GM12878 (cell line): ENCODE results near the gene PTCD2.

Experiments
- HDAC2 ChIP-seq: fragments of 200-600 bp; sonication (generic); IDR thresholded peaks from 2 replicates; pipeline ENCODE4 v1.6.1; 2017
- POLR2A ChIP-seq: IDR thresholded peaks from 2 replicates; pipeline ENCODE4 v1.6.1; 2011; ENCODE audit warnings: low read depth, mild to moderate bottlenecking, low read length
- POLR2AphosphoS5 ChIP-seq: IDR thresholded peaks from 2 replicates; pipeline ENCODE4 v1.6.1; 2011; ENCODE audit warnings: mild to moderate bottlenecking, low read length, inconsistent platforms
- REST ChIP-seq: IDR thresholded peaks from 2 replicates; pipeline ENCODE4 v1.6.1; 2012; ENCODE audit warnings: mild to moderate bottlenecking, low read depth, low read length
- SMC3 ChIP-seq: IDR thresholded peaks from 2 replicates; pipeline ENCODE4 v1.6.1; 2011; ENCODE audit warnings: low read length, improper control_type of control experiment, borderline replicate concordance
- SRF ChIP-seq, 2 experiments: IDR thresholded peaks; 2 replicates each; pipeline ENCODE4 v1.6.1; 2011; ENCODE audit warnings: low read depth in 2 of 2, low read length in 2 of 2, mild to moderate bottlenecking in 1 of 2, moderate library complexity in 1 of 2
- TF ChIP-seq, protein P1 (sequence below): IDR thresholded peaks from 2 replicates; pipeline ENCODE4 v1.6.1; 2011; ENCODE audit warnings: borderline replicate concordance, low read depth, mild to moderate bottlenecking, moderate library complexity, low read length; ENCODE audit not compliant: insufficient read depth, poor library complexity, severe bottlenecking
- TF ChIP-seq, protein P2 (sequence below), 3 experiments: IDR thresholded peaks in 2 of 3; conservative IDR thresholded peaks in 1 of 3; 2 replicates each; pipeline ENCODE4 v1.5.1; 2011; ENCODE audit warnings: low read depth in 3 of 3, low read length in 3 of 3, mild to moderate bottlenecking in 3 of 3, control low read depth in 2 of 3, moderate library complexity in 2 of 3, inconsistent platforms in 1 of 3, mixed read lengths in 1 of 3; ENCODE audit not compliant: control insufficient read depth in 2 of 3, insufficient read depth in 1 of 3; ENCODE audit errors: extremely low read depth in 1 of 3

- TF ChIP-seq HDAC2 = no peak
- no peak for TF ChIP-seq REST
- peak; percentile 48; the same call in 1 of the 2 replicates for TF ChIP-seq POLR2AphosphoS5
- TF ChIP-seq POLR2A = peak; percentile 57; the same call in 1 of the 2 replicates
- TF ChIP-seq, protein P1, sequence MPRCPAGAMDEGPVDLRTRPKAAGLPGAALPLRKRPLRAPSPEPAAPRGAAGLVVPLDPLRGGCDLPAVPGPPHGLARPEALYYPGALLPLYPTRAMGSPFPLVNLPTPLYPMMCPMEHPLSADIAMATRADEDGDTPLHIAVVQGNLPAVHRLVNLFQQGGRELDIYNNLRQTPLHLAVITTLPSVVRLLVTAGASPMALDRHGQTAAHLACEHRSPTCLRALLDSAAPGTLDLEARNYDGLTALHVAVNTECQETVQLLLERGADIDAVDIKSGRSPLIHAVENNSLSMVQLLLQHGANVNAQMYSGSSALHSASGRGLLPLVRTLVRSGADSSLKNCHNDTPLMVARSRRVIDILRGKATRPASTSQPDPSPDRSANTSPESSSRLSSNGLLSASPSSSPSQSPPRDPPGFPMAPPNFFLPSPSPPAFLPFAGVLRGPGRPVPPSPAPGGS = no peak
- TF ChIP-seq SMC3 = no peak
- TF ChIP-seq, protein P2, sequence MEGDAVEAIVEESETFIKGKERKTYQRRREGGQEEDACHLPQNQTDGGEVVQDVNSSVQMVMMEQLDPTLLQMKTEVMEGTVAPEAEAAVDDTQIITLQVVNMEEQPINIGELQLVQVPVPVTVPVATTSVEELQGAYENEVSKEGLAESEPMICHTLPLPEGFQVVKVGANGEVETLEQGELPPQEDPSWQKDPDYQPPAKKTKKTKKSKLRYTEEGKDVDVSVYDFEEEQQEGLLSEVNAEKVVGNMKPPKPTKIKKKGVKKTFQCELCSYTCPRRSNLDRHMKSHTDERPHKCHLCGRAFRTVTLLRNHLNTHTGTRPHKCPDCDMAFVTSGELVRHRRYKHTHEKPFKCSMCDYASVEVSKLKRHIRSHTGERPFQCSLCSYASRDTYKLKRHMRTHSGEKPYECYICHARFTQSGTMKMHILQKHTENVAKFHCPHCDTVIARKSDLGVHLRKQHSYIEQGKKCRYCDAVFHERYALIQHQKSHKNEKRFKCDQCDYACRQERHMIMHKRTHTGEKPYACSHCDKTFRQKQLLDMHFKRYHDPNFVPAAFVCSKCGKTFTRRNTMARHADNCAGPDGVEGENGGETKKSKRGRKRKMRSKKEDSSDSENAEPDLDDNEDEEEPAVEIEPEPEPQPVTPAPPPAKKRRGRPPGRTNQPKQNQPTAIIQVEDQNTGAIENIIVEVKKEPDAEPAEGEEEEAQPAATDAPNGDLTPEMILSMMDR (IDR thresholded peaks at IDR 0.05 in 2 of 3, conservative IDR thresholded peaks at IDR 0.05 in 1 of 3; ENCODE audit: control insufficient read depth in 2 of 3, extremely low read depth in 1 of 3, insufficient read depth in 1 of 3, low read depth in 3 of 3, low read length in 3 of 3) = no peak
- TF ChIP-seq SRF (IDR thresholded peaks at IDR 0.05; ENCODE audit: low read depth in 2 of 2, low read length in 2 of 2) = no peak
These were observed 18.6 kb upstream of the PTCD2 start for GRCh38 chr5:72301557-72301956.
